ENCODE results near the gene PCDHB10.

DNA sequence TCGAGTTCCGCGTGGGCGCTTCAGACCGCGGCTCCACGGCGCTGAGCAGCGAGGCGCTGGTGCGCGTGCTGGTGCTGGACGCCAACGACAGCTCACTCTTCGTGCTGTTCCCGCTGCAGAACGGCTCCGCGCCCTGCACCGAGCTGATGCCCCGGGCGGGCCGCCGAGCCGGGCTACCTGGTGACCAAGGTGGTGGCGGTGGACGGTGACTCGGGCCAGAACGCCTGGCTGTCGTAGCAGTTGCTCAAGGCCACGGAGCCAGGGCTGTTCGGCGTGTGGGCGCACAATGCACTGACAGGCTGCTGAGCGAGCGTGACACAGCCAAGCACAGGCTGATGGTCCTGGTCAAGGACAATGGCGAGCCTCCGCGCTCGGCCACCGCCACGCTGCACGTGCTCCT, 49.3 kb downstream of the PCDHB10 start:
- TF ChIP-seq, protein P1, sequence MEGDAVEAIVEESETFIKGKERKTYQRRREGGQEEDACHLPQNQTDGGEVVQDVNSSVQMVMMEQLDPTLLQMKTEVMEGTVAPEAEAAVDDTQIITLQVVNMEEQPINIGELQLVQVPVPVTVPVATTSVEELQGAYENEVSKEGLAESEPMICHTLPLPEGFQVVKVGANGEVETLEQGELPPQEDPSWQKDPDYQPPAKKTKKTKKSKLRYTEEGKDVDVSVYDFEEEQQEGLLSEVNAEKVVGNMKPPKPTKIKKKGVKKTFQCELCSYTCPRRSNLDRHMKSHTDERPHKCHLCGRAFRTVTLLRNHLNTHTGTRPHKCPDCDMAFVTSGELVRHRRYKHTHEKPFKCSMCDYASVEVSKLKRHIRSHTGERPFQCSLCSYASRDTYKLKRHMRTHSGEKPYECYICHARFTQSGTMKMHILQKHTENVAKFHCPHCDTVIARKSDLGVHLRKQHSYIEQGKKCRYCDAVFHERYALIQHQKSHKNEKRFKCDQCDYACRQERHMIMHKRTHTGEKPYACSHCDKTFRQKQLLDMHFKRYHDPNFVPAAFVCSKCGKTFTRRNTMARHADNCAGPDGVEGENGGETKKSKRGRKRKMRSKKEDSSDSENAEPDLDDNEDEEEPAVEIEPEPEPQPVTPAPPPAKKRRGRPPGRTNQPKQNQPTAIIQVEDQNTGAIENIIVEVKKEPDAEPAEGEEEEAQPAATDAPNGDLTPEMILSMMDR (IDR thresholded peaks at IDR 0.05; ENCODE audit: insufficient read depth, low read length, poor library complexity, severe bottlenecking) = no peak
- TF ChIP-seq EZH2phosphoT487 (conservative IDR thresholded peaks at IDR 0.05; ENCODE audit: low read length) = no peak

Data from SU-DHL-6 (cell line).